ENCODE data around the gene PLCD4. TPM values are rescaled to one million over a fixed set of nuclear protein-coding genes. Genes with fewer than 3 reads are reported as not detected.

PLCD4 gene
- total and polyA plus RNA-seq, 10 of the 15 experiments (the other 5 are each of a cell fraction or from before 2014, with no cell fraction given): under 0.01 to 1.5 (median 0.23) TPM; not detected in 2

GRCh38 chr2:218659258-218659987 is 51.7 kb downstream of the PLCD4 start, which contains the start of the genes BCS1L and ZNF142 (continued):
- TF ChIP-seq ZNF592 (IDR thresholded peaks at IDR 0.05) (no peak), RELA (IDR thresholded peaks at IDR 0.05; ENCODE audit: borderline replicate concordance, partially characterized antibody) (peak; percentile 18), NR2C1 (IDR thresholded peaks at IDR 0.05) (peak; percentile 70), PRDM15 (CRISPR knock-in tag; IDR thresholded peaks at IDR 0.05) (no peak), NKRF (conservative IDR thresholded peaks at IDR 0.05) (peak; percentile 77; the same call in 1 of the 2 replicates), IKZF2 (IDR thresholded peaks at IDR 0.05) (peak; percentile 52 to 57; a peak in 3 of 4 replicates), CHD2 (IDR thresholded peaks at IDR 0.05; ENCODE audit: borderline replicate concordance, low read depth, low read length) (peak; percentile 50; the same call in 1 of the 2 replicates), SMAD5 (IDR thresholded peaks at IDR 0.05; ENCODE audit: low read depth) (peak; percentile 64; the same call in 1 of the 2 replicates), GABPA (IDR thresholded peaks at IDR 0.05; ENCODE audit: low read depth) (peak; percentile 79), IRF5 (IDR thresholded peaks at IDR 0.05; ENCODE audit: borderline replicate concordance) (no peak), TAF1 (IDR thresholded peaks at IDR 0.05; ENCODE audit: borderline replicate concordance, low read depth, low read length) (no peak), SMARCA5 (IDR thresholded peaks at IDR 0.05) (no peak), HDAC6 (IDR thresholded peaks at IDR 0.05; ENCODE audit: unreplicated experiment) (no peak), SREBF1 (IDR thresholded peaks at IDR 0.05; ENCODE audit: low read length) (no peak), HCFC1 (IDR thresholded peaks at IDR 0.05; ENCODE audit: low read length) (peak; percentile 40; the same call in 1 of the 2 replicates), RFX5 (IDR thresholded peaks at IDR 0.05; ENCODE audit: low read depth, low read length) (no peak), IKZF1 (conservative IDR thresholded peaks at IDR 0.05) (peak; percentile 80; the same call in 1 of the 2 replicates), SMC3 (IDR thresholded peaks at IDR 0.05; ENCODE audit: borderline replicate concordance, low read length) (no peak), RAD51 (IDR thresholded peaks at IDR 0.05) (peak; percentile 51; the same call in 1 of the 2 replicates), NRF1 (conservative IDR thresholded peaks at IDR 0.05; ENCODE audit: low read depth, low read length) (no peak; the same call in 1 of the 2 replicates)

Measured in GM12878 (cell line).